Effector memory CD4-positive, alpha-beta T cell (primary cell): ENCODE data around the gene ZFPM1.
"Not testable (repeated sequence)": the region's sequence is repeated elsewhere in the genome, so short reads cannot be mapped to it uniquely, and the experiment has no call there.

ENCODE experiments used
- DNase-seq, 3 donors: peaks; one replicate each; pipeline ENCODE4 v3.0.0-alpha.2; 2020
- H3K27ac ChIP-seq: 2 replicates; pipeline ENCODE4 v1.7.0; 2013; ENCODE audit warnings: mild to moderate bottlenecking, low read length, moderate library complexity; ENCODE audit not compliant: insufficient read depth, poor library complexity, severe bottlenecking
- H3K27me3 ChIP-seq: replicated peaks from 2 replicates; pipeline ENCODE4 v1.7.0; 2013; ENCODE audit warnings: mild to moderate bottlenecking, low read length; ENCODE audit not compliant: insufficient read depth, control insufficient read depth, poor library complexity, severe bottlenecking
- H3K36me3 ChIP-seq: 2 replicates; pipeline ENCODE4 v1.7.0; 2013; ENCODE audit warnings: mild to moderate bottlenecking, low read length, moderate library complexity; ENCODE audit not compliant: control insufficient read depth, insufficient read depth
- H3K4me1 ChIP-seq: 2 replicates; pipeline ENCODE4 v1.7.0; 2013; ENCODE audit warnings: low read length, mild to moderate bottlenecking; ENCODE audit not compliant: control insufficient read depth, insufficient read depth, poor library complexity, severe bottlenecking
- H3K4me3 ChIP-seq: 2 replicates; pipeline ENCODE4 v1.7.0; 2013; ENCODE audit warnings: low read length, low read depth, mild to moderate bottlenecking; ENCODE audit not compliant: insufficient read depth, poor library complexity, severe bottlenecking
- H3K9me3 ChIP-seq: 2 replicates; pipeline ENCODE4 v1.7.0; 2013; ENCODE audit warnings: mild to moderate bottlenecking, low read length, moderate library complexity; ENCODE audit not compliant: control insufficient read depth

ZFPM1 gene

DNA sequence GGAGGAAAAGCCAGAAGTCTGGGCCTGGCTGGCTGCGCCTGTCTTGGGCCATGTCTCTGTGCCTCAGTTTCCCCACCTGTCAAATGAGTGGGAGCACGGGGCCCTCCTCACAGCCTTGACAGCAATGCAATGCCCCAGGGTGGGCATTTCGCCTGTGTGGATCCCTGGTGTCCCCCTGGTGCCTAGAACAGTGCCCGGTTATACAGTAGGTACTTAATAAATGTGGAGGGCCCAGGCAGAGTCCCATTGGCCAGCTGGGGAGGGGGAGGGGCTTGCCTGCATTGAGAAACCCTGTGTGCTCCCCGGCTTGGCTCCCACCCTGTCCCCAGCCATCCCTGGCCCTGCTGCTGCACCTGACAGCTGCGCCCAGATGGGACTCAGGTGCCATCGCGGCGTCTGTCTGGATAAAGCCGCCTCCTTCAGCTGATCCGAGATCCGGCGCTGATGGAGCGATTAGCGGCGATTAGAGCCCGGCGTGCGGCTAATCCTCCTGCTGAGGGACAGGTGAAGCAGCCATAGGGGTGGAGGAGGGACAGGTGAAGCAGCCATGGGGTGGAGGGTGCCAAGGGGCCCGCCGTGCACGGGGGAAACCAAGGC, 12.4 kb downstream of the ZFPM1 start:
- H3K4me1 ChIP-seq = peaks cover 50% of the 10 kb centered on the region
- H3K36me3 ChIP-seq = no peaks in the 10 kb centered on the region
- H3K27me3 ChIP-seq = no peaks in the 10 kb centered on the region
- no peak for DNase-seq
- no peaks in the 10 kb centered on the region for H3K9me3 ChIP-seq
- H3K4me3 ChIP-seq = no peak overlapping the region
- peak overlapping the region; percentile 32 for H3K27ac ChIP-seq

DNA sequence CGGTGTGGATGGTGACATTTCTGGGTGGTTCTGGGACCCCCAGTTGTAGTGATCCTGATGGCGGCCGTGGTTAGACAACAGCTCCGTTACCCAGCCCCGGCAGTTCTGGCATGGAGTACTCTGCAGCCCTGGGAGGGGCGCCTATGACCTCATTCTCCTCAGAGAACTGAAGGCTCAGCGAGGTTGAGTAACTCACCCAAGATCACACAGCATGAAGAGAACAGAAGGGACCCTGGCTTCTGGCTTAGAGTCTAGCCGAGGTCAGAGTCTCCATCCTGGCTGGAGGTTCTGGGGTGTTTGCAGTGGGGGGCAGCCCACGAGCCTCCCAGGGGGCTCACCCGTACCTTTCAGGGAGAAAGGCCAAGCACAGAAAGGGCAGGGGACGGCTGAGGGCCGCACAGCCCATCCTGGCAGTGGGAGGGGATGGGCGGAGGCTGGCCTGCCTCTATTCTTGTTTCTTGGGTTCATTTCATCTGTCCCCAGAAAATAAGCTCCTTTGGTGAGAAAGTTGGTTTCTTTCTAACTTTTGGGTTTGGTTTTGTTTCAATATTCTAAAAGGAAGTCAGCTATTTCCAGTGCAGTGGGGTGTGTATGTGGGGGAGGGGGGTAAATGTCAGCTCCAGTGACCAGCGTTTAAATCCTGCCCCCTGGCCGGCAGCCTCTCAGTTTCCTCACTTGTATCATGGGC, 13.2 kb downstream of the ZFPM1 start:
- DNase-seq = no peak
- Histone ChIP-seq H3K4me3 (no peak overlapping the region), H3K9me3 (no peaks in the 10 kb centered on the region), H3K36me3 (no peaks in the 10 kb centered on the region), H3K27me3 (no peaks in the 10 kb centered on the region), H3K4me1 (peaks cover 54% of the 10 kb centered on the region), H3K27ac (peak overlapping the region; percentile 32)

DNA sequence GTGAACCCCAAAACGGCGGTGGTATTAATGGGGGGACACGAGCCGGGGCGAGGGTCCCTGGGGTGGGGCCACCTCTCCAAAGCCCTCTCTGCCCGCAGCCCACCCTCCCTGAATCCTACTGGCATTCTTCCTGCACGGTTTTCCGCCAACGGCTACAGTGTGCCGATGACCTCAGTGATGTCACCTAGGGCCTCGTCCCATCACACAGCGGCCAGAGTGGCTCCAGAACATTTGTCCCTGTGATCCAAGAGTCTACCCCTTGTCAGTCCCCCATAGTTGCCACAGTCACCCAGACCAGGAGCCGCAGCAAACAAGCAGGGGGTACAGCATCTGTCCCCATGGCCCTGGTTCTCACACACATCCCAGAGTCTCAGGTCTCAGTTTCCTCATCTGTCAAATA, 13.9 kb downstream of the ZFPM1 start:
- H3K27ac ChIP-seq = no peak overlapping the region
- peaks cover 59% of the 10 kb centered on the region for H3K4me1 ChIP-seq

DNA sequence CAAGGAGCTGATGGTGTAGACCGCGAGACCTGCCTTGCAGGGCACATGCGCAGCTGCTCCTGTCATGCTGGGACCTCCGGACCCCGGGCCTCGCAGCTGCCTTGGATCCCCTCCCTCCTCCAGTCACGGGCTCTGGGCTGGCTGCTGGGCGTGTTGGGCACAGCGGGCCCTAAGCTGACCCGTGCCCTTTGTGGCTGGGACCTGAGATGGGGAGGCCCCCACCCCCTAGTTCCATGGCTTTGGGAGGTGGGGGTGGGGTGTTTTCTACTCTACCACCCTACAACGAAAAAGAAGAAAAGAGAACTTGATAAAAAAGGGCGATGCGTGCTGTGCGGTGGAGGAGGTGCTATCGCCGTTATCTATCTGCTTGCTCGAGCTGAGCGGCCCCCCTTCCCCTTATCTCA, 14.5 kb downstream of the ZFPM1 start:
- peaks cover 62% of the 10 kb centered on the region for H3K4me1 ChIP-seq
- DNase-seq = no peak
- no peaks in the 10 kb centered on the region for H3K27me3 ChIP-seq
- H3K9me3 ChIP-seq = no peaks in the 10 kb centered on the region
- no peak overlapping the region for H3K27ac ChIP-seq
- no peaks in the 10 kb centered on the region for H3K36me3 ChIP-seq
- no peak overlapping the region for H3K4me3 ChIP-seq

More for the DNA sequence above, 13.9 kb downstream of the ZFPM1 start:
- Histone ChIP-seq H3K4me3 (no peak overlapping the region), H3K9me3 (no peaks in the 10 kb centered on the region), H3K27me3 (no peaks in the 10 kb centered on the region), H3K36me3 (no peaks in the 10 kb centered on the region)
- no peak for DNase-seq

DNA sequence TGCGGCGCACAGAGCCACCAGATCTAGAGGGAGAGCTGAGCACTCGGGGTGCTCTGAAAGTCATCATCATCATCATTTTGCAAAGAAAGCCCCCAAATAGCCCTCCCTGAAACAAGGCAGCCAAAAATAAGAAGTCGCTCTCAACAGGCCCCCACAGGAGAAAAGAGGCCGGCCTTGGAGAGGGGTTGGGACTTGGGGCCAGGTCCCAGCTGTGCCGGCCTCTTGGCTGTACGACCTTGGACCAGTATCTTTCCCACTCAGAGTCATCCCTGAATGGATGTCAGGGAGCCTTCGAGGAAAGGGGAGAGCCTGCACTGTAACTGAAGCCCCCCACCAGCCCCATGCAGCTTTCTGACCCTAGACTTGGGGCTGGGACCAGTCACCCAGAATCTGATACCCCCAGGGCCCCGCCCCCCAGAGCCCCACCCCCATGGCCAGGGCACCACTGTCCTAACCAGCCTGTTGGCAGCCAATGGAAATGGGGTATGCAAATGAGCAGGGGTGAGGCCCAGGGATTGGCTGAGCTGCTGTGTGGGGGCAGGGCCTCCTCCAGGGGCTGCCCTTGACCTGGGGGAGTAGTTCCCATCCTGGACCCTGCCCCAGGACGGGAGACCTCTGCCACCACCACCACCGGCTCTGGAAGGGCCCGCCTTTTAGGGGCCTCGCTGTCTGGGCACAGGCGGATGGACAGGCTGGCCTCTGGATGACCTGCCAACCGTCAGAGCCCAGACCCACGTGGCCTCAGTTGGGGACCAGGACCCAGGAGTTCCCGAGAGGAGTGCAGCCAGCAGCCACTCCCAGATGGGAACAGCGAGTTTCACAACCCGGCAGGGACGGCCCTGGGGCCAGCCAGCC, 15.4 kb downstream of the ZFPM1 start:
- Histone ChIP-seq H3K4me1 (peaks cover 62% of the 10 kb centered on the region), H3K36me3 (no peaks in the 10 kb centered on the region), H3K27me3 (no peaks in the 10 kb centered on the region), H3K4me3 (no peak overlapping the region), H3K9me3 (no peaks in the 10 kb centered on the region), H3K27ac (peak overlapping the region; percentile 63)
- DNase-seq = no peak

DNA sequence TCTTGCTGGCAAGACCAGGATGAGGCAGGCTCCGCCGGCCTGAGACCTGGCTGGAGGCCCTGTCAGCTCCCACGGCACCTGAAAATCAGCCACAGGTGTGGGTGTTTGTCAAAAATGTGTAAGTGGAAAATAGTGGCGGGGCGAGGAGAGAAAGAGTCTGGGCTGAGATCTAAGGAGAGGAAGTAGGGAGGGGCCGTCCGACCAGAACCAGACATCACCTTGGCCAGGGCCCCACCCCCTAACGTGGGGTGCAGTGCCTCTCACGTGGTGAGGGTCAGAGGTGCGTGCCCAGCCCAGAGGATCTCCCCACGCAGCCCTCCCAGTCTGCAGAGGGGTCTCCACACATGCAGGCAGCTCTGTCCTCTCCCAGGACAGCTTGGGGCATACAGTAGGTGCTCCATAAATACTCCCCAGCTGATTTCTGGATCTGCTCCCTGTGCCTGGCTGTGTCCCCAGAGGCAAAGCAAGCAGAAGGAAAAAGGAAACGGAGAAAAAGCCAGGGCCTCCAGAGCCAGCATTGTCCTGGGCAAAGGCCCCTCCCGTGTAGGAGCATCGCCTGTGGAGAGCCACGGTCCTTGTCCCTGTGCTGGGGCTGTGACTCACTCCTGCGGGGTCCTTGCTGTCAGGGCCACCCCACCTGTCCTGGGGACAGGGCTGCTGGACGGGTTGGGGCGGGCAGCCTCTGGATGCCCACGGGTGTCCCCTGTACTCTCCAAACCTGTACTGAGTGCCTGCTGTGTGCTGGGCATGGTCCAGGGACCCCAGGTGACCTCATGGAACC, 16.7 kb downstream of the ZFPM1 start:
- DNase-seq = peak; percentile 30 to 51 (median 49)
- Histone ChIP-seq H3K4me1 (peaks cover 62% of the 10 kb centered on the region), H3K27ac (peak overlapping the region; percentile 72), H3K36me3 (no peaks in the 10 kb centered on the region), H3K9me3 (no peaks in the 10 kb centered on the region), H3K27me3 (no peaks in the 10 kb centered on the region), H3K4me3 (no peak overlapping the region)

DNA sequence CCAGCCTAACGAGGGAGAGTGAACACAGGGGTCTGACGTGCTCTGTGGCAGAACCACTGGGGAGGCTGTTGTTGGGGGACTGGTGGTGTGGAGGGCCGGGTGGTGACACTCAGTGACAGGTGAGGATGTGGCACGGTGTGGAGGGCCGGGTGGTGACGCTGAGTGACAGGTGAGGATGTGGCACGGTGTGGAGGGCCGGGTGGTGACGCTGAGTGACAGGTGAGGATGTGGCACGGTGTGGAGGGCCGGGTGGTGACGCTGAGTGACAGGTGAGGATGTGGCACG, 17.3 kb downstream of the ZFPM1 start:
- not testable (repeated sequence) for H3K36me3 ChIP-seq
- peak overlapping the region; percentile 72 for H3K27ac ChIP-seq

DNA sequence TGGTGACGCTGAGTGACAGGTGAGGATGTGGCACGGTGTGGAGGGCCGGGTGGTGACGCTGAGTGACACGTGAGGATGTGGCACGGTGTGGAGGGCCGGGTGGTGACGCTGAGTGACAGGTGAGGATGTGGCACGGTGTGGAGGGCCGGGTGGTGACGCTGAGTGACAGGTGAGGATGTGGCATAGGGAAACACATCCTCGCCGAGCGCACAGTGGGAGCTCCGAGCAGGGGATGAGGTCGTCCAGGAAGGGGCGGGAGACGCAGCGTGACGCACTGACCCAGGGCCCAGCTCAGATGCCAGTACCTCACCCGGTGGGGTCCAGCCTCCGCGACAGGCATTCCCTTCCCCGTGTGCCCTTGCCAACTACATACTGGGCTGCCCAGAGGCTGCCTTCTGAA, 17.6 kb downstream of the ZFPM1 start:
- H3K36me3 ChIP-seq, H3K9me3 ChIP-seq, H3K4me3 ChIP-seq, H3K27me3 ChIP-seq: not testable (repeated sequence)
- peak in 2 of 3 donors; percentile 33 to 56 for DNase-seq
- peaks cover 55% of the 10 kb centered on the region for H3K4me1 ChIP-seq
- peak overlapping the region; percentile 43 for H3K27ac ChIP-seq

More for the DNA sequence above, 17.3 kb downstream of the ZFPM1 start:
- H3K27me3 ChIP-seq, H3K9me3 ChIP-seq, H3K4me3 ChIP-seq: not testable (repeated sequence)
- DNase-seq = peak in 2 of 3 donors; percentile 19 to 48
- H3K4me1 ChIP-seq = peaks cover 58% of the 10 kb centered on the region

DNA sequence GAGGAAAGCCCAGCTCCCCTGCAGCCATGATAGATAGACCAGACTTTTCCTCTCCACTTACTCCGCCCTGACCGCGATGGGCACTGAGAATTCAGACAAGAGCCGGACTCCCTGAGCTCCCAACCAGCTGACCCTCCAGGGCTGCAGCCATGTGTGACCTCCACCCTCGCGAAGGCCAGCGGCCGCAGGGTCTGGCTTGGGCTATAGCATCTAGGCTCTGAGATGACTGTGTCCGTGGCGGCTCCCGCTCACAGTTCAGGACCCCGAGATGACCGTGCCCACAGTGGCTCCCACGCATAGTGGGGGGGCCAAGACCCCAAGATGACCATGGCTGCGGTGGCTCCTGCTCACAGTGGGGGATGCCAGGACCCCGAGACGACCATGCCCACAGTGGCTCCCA, 18.0 kb downstream of the ZFPM1 start:
- Histone ChIP-seq H3K4me3 (no peak overlapping the region), H3K27ac (peak overlapping the region; percentile 43), H3K4me1 (peaks cover 50% of the 10 kb centered on the region), H3K9me3 (no peaks in the 10 kb centered on the region), H3K27me3 (no peaks in the 10 kb centered on the region), H3K36me3 (no peaks in the 10 kb centered on the region)
- DNase-seq = no peak
